Keratinocyte (primary cell): ENCODE data around the gene TAF10.

Experiments used
- EZH2 ChIP-seq: IDR thresholded peaks from one replicate; pipeline ENCODE4 v1.6.1; 2012; ENCODE audit warnings: inconsistent platforms, mild to moderate bottlenecking, low read length, moderate library complexity
- TF ChIP-seq, protein P1 (sequence below), 3 experiments: IDR thresholded peaks in 1 of 3; conservative IDR thresholded peaks in 1 of 3; optimal IDR thresholded peaks in 1 of 3; 2 replicates in 2 of 3; 3 replicates in 1 of 3; pipeline versions ENCODE3 to v1.5.1; 2011; ENCODE audit warnings: low read length in 3 of 3, mild to moderate bottlenecking in 3 of 3, moderate library complexity in 2 of 3, control low read depth in 1 of 3, inconsistent platforms in 1 of 3; ENCODE audit not compliant: insufficient read depth in 2 of 3; ENCODE audit errors: extremely low read depth in 1 of 3

DNA sequence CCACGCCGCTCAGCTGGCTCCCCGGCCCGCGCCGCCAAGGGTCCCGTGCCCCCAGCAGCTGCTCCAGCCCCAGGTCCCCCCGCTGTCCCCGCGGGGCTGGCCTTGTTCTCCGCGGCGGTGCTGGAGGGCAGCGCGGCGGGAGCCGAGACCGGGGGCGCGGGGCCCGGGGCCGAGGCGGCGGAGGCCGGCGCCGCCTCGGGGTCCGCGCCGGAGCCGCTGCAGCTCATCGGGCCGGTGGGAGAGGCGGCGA, 128 bp downstream of the TAF10 start:
- TF ChIP-seq, protein P1, sequence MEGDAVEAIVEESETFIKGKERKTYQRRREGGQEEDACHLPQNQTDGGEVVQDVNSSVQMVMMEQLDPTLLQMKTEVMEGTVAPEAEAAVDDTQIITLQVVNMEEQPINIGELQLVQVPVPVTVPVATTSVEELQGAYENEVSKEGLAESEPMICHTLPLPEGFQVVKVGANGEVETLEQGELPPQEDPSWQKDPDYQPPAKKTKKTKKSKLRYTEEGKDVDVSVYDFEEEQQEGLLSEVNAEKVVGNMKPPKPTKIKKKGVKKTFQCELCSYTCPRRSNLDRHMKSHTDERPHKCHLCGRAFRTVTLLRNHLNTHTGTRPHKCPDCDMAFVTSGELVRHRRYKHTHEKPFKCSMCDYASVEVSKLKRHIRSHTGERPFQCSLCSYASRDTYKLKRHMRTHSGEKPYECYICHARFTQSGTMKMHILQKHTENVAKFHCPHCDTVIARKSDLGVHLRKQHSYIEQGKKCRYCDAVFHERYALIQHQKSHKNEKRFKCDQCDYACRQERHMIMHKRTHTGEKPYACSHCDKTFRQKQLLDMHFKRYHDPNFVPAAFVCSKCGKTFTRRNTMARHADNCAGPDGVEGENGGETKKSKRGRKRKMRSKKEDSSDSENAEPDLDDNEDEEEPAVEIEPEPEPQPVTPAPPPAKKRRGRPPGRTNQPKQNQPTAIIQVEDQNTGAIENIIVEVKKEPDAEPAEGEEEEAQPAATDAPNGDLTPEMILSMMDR (optimal IDR thresholded peaks at IDR 0.05 in 1 of 3, IDR thresholded peaks at IDR 0.05 in 1 of 3, conservative IDR thresholded peaks at IDR 0.05 in 1 of 3; ENCODE audit: extremely low read depth in 1 of 3, insufficient read depth in 2 of 3, low read length in 3 of 3) = no peak
- no peak for TF ChIP-seq EZH2
